Neural crest cell (in vitro differentiated cells): ENCODE measurements around the gene NPAS3. TPM values are rescaled to one million over a fixed set of nuclear protein-coding genes. Genes with fewer than 3 reads are reported as not detected.

Source experiments
- DNase-seq: peaks from one replicate; pipeline ENCODE4 v3.0.0; 2021; ENCODE audit warnings: low read depth, mixed read lengths, low spot score
- H3K27ac Mint-ChIP-seq: one replicate; pipeline ENCODE4 v1.8.0; 2021; ENCODE audit warnings: mild to moderate bottlenecking, mixed read lengths; ENCODE audit not compliant: unreplicated experiment
- H3K27me3 Mint-ChIP-seq: 2 replicates; pipeline ENCODE4 v1.8.0; 2021; ENCODE audit warnings: low read depth, mild to moderate bottlenecking, mixed read lengths
- H3K36me3 Mint-ChIP-seq: 2 replicates; pipeline ENCODE4 v1.8.0; 2021; ENCODE audit warnings: low read depth, mild to moderate bottlenecking, mixed read lengths
- H3K4me1 Mint-ChIP-seq: 2 replicates; pipeline ENCODE4 v1.8.0; 2021; ENCODE audit warnings: mixed read lengths
- H3K4me3 Mint-ChIP-seq: one replicate; pipeline ENCODE4 v1.8.0; 2021; ENCODE audit warnings: mild to moderate bottlenecking, mixed read lengths
- H3K9me3 Mint-ChIP-seq: 2 replicates; pipeline ENCODE4 v1.8.0; 2021; ENCODE audit warnings: mixed read lengths
- CTCF ChIP-seq: fragments of 200-600 bp; sonication (generic); conservative IDR thresholded peaks from 2 replicates; pipeline ENCODE4 v1.5.0; 2021; ENCODE audit warnings: antibody characterized with exemption, mild to moderate bottlenecking
- total RNA-seq: library from RNA; stranded (reverse); gene quantifications from 2 replicates; pipeline ENCODE4 v1.2.1, GENCODE V29; 2021

NPAS3 gene
- total RNA-seq, 1 donor from 2014 or later, result 18.2 TPM

DNA sequence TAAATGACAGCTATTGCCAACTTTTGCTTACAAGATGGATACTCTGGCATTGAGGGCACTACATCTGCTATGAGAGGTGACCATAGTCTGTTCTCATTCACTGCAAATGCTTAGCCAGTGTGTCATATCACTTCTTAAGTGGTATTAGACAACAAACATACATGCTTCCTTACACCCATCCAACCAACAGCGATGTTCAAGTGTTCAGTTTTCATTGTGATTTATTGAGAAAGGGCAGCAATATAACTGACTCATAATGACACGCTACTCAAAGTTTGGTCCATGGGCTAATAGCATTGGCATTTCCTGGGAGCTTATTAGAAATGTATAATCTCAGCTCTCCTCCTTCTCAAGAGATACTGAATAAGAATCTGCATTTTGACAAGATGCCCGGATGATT, 181.7 kb downstream of the NPAS3 start:
- H3K36me3 Mint-ChIP-seq, result no peaks in the 10 kb centered on the region
- no peaks in the 10 kb centered on the region for H3K27me3 Mint-ChIP-seq
- no peak for TF ChIP-seq CTCF
- no peaks in the 10 kb centered on the region for H3K9me3 Mint-ChIP-seq
- H3K4me3 Mint-ChIP-seq, result no peak overlapping the region
- H3K27ac Mint-ChIP-seq, result no peak overlapping the region
- peaks cover 18% of the 10 kb centered on the region for H3K4me1 Mint-ChIP-seq
- no peak for DNase-seq

DNA sequence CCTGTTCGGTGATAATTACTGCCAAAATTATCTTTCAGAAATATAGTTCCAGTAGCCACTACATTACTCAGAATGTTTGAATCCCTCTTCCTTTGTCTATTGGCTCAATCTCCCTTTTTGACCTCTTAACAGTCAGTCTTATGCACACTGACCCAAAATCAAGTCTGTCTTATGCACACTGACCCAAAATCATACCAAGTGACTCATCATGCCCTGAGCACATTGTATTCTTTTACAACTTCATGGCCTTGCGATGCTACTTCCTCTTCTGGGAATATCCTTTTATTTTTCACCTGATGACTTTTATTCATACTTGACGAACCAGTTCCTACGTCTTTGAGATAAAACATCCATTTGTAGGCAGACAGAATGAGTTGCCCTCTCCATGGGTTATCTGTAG, 182.3 kb downstream of the NPAS3 start:
- Mint-ChIP-seq H3K4me1 (peaks cover 18% of the 10 kb centered on the region), H3K27me3 (no peaks in the 10 kb centered on the region), H3K4me3 (no peak overlapping the region), H3K36me3 (no peaks in the 10 kb centered on the region), H3K9me3 (no peaks in the 10 kb centered on the region), H3K27ac (no peak overlapping the region)
- TF ChIP-seq CTCF, result no peak
- no peak for DNase-seq

- Mint-ChIP-seq H3K4me1 (peaks cover 21% of the 10 kb centered on the region), H3K27ac (no peak overlapping the region), H3K9me3 (peaks cover 2% of the 10 kb centered on the region)
Observed at GRCh38 chr14:33123281-33123680, 184.6 kb downstream of the NPAS3 start.

GRCh38 chr14:33126433-33126832, 187.8 kb downstream of the NPAS3 start:
- Mint-ChIP-seq H3K27ac (no peak overlapping the region), H3K36me3 (peaks cover 3% of the 10 kb centered on the region), H3K4me3 (no peak overlapping the region), H3K27me3 (no peaks in the 10 kb centered on the region), H3K4me1 (peaks cover 4% of the 10 kb centered on the region), H3K9me3 (peaks cover 2% of the 10 kb centered on the region)
- no peak for TF ChIP-seq CTCF
- no peak for DNase-seq

More at GRCh38 chr14:33123281-33123680, 184.6 kb downstream of the NPAS3 start:
- no peak for DNase-seq
- no peaks in the 10 kb centered on the region for H3K27me3 Mint-ChIP-seq
- TF ChIP-seq CTCF, result no peak
- H3K4me3 Mint-ChIP-seq, result no peak overlapping the region
- H3K36me3 Mint-ChIP-seq, result peaks cover 3% of the 10 kb centered on the region

DNA sequence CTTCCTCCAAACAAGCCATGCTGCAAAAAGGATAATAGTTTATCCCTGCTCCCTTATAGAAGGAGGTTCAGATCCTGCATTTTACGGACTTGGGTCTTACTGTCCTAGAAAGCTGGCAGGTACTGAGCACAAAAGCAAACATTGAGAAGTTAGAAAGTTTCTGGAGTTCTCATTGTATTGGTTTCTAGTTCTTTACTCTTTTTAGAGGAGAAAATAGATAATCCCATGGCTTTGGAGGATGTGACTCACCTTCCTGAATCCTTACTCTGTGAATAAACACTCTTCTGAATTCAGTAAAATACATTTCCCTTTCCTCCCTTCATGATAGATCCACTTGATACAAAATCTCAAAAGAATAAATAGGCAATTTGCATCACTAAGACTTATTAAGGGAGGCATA, 188.9 kb downstream of the NPAS3 start:
- Mint-ChIP-seq H3K27me3 (no peaks in the 10 kb centered on the region), H3K36me3 (peaks cover 7% of the 10 kb centered on the region), H3K4me3 (no peak overlapping the region), H3K9me3 (peaks cover 2% of the 10 kb centered on the region), H3K27ac (no peak overlapping the region), H3K4me1 (peaks cover 4% of the 10 kb centered on the region)
- no peak for TF ChIP-seq CTCF
- DNase-seq, result no peak

GRCh38 chr14:33131801-33132200, 193.1 kb downstream of the NPAS3 start:
- H3K27ac Mint-ChIP-seq, result no peak overlapping the region
- TF ChIP-seq CTCF, result no peak
- H3K9me3 Mint-ChIP-seq, result no peaks in the 10 kb centered on the region
- no peaks in the 10 kb centered on the region for H3K27me3 Mint-ChIP-seq
- H3K4me3 Mint-ChIP-seq, result no peak overlapping the region
- peaks cover 4% of the 10 kb centered on the region for H3K36me3 Mint-ChIP-seq
- H3K4me1 Mint-ChIP-seq, result peaks cover 17% of the 10 kb centered on the region
- no peak for DNase-seq
